H1 (cell line): ENCODE measurements around the gene WIPF3. TPM values are rescaled to one million over a fixed set of nuclear protein-coding genes. Genes with fewer than 3 reads are reported as not detected.

Source experiments
- CTCF ChIA-PET: fragments of 300-600 bp; sonication (Branson Sonifier 250); formaldehyde crosslinking; loops from one replicate; lab custom pipeline; 2021; ENCODE audit not compliant: partially characterized antibody; lab: Charles Lee
- POLR2A ChIA-PET: fragments of 300-600 bp; sonication (Branson Sonifier 250); formaldehyde crosslinking; loops from one replicate; lab custom pipeline; 2021; ENCODE audit warnings: inconsistent platforms; ENCODE audit not compliant: partially characterized antibody; lab: Charles Lee
- DNase-seq, 2 experiments: peaks; one replicate each; pipeline versions ENCODE4 v3.0.0 to v3.0.0-alpha.2; 2010 to 2022; ENCODE audit warnings: low spot score in 2 of 2, low read depth in 1 of 2, mixed read lengths in 1 of 2
- FAIRE-seq: peaks from 2 replicates; lab custom pipeline; 2011; peaks lifted over from hg19 to GRCh38; lab: Jason Lieb, UNC
- H2AFZ ChIP-seq: 2 replicates; pipeline ENCODE4 v1.8.1; 2012; ENCODE audit warnings: low read length, inconsistent platforms
- H2AK5ac ChIP-seq: 2 replicates; pipeline ENCODE4 v1.6.1; 2013; ENCODE audit warnings: low read depth, low read length
- H2BK120ac ChIP-seq: replicated peaks from 2 replicates; pipeline ENCODE3; 2013; ENCODE audit warnings: low read depth, low read length, inconsistent platforms
- H2BK12ac ChIP-seq: 2 replicates; pipeline ENCODE4 v1.6.1; 2013; ENCODE audit warnings: low read depth, low read length
- H2BK15ac ChIP-seq: 2 replicates; pipeline ENCODE4 v1.6.1; 2013; ENCODE audit warnings: low read length
- H2BK20ac ChIP-seq: 2 replicates; pipeline ENCODE4 v1.6.1; 2013; ENCODE audit warnings: low read length
- H2BK5ac ChIP-seq: 2 replicates; pipeline ENCODE4 v1.6.1; 2013; ENCODE audit warnings: low read depth, low read length
- H3K14ac ChIP-seq: 2 replicates; pipeline ENCODE4 v1.6.1; 2013; ENCODE audit warnings: inconsistent platforms; ENCODE audit not compliant: insufficient read length
- H3K18ac ChIP-seq: 2 replicates; pipeline ENCODE4 v1.6.1; 2013; ENCODE audit warnings: low read length; ENCODE audit errors: extremely low read depth
- H3K23ac ChIP-seq: 2 replicates; pipeline ENCODE4 v1.6.1; 2013; ENCODE audit warnings: inconsistent platforms; ENCODE audit not compliant: insufficient read length
- H3K23me2 ChIP-seq: 2 replicates; pipeline ENCODE4 v1.6.1; 2013; ENCODE audit warnings: low read depth, low read length
- H3K27ac ChIP-seq: 2 replicates; pipeline ENCODE4 v1.6.1; 2011; ENCODE audit warnings: low read depth, low read length, inconsistent platforms
- H3K27me3 ChIP-seq, 4 experiments: replicated peaks in 1 of 4; 1 replicate in 1 of 4; 2 replicates in 3 of 4; pipeline versions ENCODE4 v1.6.1 to v1.8.1; 2011 to 2013; ENCODE audit warnings: low read length in 3 of 4, mild to moderate bottlenecking in 3 of 4, inconsistent platforms in 2 of 4, mixed read lengths in 2 of 4, moderate library complexity in 1 of 4; ENCODE audit not compliant: control insufficient read depth in 3 of 4, insufficient read depth in 3 of 4; ENCODE audit errors: extremely low read depth in 1 of 4
- H3K36me3 ChIP-seq, 4 experiments: 2 replicates each; pipeline versions ENCODE4 v1.6.1 to v1.8.1; 2011 to 2013; ENCODE audit warnings: mild to moderate bottlenecking in 4 of 4, low read length in 3 of 4, moderate library complexity in 2 of 4, control low read depth in 1 of 4, inconsistent platforms in 1 of 4; ENCODE audit not compliant: insufficient read depth in 4 of 4, control insufficient read depth in 2 of 4
- H3K4ac ChIP-seq: replicated peaks from 2 replicates; pipeline ENCODE3; 2013; ENCODE audit warnings: low read length, low read depth, mixed read lengths, inconsistent platforms; ENCODE audit not compliant: insufficient read length
- H3K4me1 ChIP-seq, 4 experiments: replicated peaks in 1 of 4; 1 replicate in 1 of 4; 2 replicates in 3 of 4; pipeline versions ENCODE4 v1.6.1 to v1.8.1; 2011 to 2013; ENCODE audit warnings: low read length in 3 of 4, inconsistent platforms in 2 of 4, mixed read lengths in 1 of 4; ENCODE audit not compliant: insufficient read depth in 4 of 4, control insufficient read depth in 3 of 4
- H3K4me2 ChIP-seq, 2 experiments: 2 replicates each; pipeline versions ENCODE4 v1.6.1 to v1.8.1; 2011 to 2013; ENCODE audit warnings: low read depth in 2 of 2, low read length in 2 of 2, control low read depth in 1 of 2, inconsistent platforms in 1 of 2, mild to moderate bottlenecking in 1 of 2; ENCODE audit not compliant: insufficient read depth in 1 of 2
- H3K4me3 ChIP-seq, 4 experiments: fragments of 200-600, 300-600 bp in 1 of 4; sonication (generic), shearing (Covaris generic), sonication (Bioruptor Twin) in 1 of 4; 2 replicates each; pipeline versions ENCODE4 v1.5.1 to v1.8.1; 2011 to 2016; ENCODE audit warnings: low read length in 4 of 4, low read depth in 3 of 4, control low read depth in 2 of 4, inconsistent platforms in 2 of 4, mild to moderate bottlenecking in 2 of 4, mixed read lengths in 1 of 4, moderate library complexity in 1 of 4; ENCODE audit not compliant: insufficient read depth in 2 of 4; ENCODE audit errors: extremely low read depth in 1 of 4
- H3K56ac ChIP-seq: replicated peaks from 2 replicates; pipeline ENCODE3; 2013; ENCODE audit warnings: low read depth, mild to moderate bottlenecking, mixed read lengths, low read length, inconsistent platforms; ENCODE audit not compliant: insufficient read length
- H3K79me1 ChIP-seq: 2 replicates; pipeline ENCODE4 v1.6.1; 2013; ENCODE audit warnings: low read depth, low read length, control low read depth
- H3K79me2 ChIP-seq, 2 experiments: 2 replicates each; pipeline versions ENCODE4 v1.6.1 to v1.8.1; 2012 to 2013; ENCODE audit warnings: low read length in 2 of 2, mild to moderate bottlenecking in 2 of 2, inconsistent platforms in 1 of 2; ENCODE audit not compliant: insufficient read depth in 2 of 2, control insufficient read depth in 1 of 2
- H3K9ac ChIP-seq, 4 experiments: replicated peaks in 1 of 4; 1 replicate in 1 of 4; 2 replicates in 3 of 4; pipeline versions ENCODE4 v1.6.1 to v1.8.1; 2011 to 2013; ENCODE audit warnings: low read depth in 3 of 4, low read length in 3 of 4, control low read depth in 2 of 4, mild to moderate bottlenecking in 2 of 4, moderate library complexity in 2 of 4, inconsistent platforms in 1 of 4; ENCODE audit errors: extremely low read depth in 1 of 4
- H3K9me3 ChIP-seq, 2 experiments: 2 replicates each; pipeline versions ENCODE4 v1.6.1 to v1.8.1; 2012 to 2013; ENCODE audit warnings: mild to moderate bottlenecking in 2 of 2, moderate library complexity in 2 of 2, control low read depth in 1 of 2, inconsistent platforms in 1 of 2, low read depth in 1 of 2, low read length in 1 of 2, mixed read lengths in 1 of 2; ENCODE audit not compliant: insufficient read depth in 2 of 2
- H4K20me1 ChIP-seq, 2 experiments: replicated peaks in 1 of 2; 2 replicates each; pipeline versions ENCODE3 to v1.8.1; 2011 to 2013; ENCODE audit warnings: inconsistent platforms in 2 of 2, low read length in 2 of 2, mild to moderate bottlenecking in 1 of 2; ENCODE audit not compliant: insufficient read depth in 2 of 2, control insufficient read depth in 1 of 2
- H4K5ac ChIP-seq: 2 replicates; pipeline ENCODE4 v1.6.1; 2013; ENCODE audit warnings: low read length, low read depth, mixed read lengths, inconsistent platforms; ENCODE audit not compliant: insufficient read length
- H4K8ac ChIP-seq: 2 replicates; pipeline ENCODE4 v1.8.0; 2013; ENCODE audit warnings: mild to moderate bottlenecking, moderate library complexity, low read length, inconsistent platforms; ENCODE audit not compliant: insufficient read depth; ENCODE audit errors: extremely low read depth
- H4K91ac ChIP-seq: replicated peaks from 2 replicates; pipeline ENCODE3; 2013; ENCODE audit warnings: low read length, mixed read lengths, inconsistent platforms; ENCODE audit not compliant: insufficient read length
- CBX5 ChIP-seq: fragments of 300-800, 300-1000 bp; sonication (generic); IDR thresholded peaks from 2 replicates; pipeline ENCODE4 v1.7.1; 2016; ENCODE audit warnings: antibody characterized with exemption, low read length, low read depth
- HDAC6 ChIP-seq: IDR thresholded peaks from one replicate; pipeline ENCODE4 v1.7.1; 2012; ENCODE audit warnings: low read depth, mild to moderate bottlenecking, inconsistent platforms, low read length, moderate library complexity
- JUN ChIP-seq: IDR thresholded peaks from 2 replicates; pipeline ENCODE4 v1.6.1; 2011; ENCODE audit warnings: low read depth, mild to moderate bottlenecking, improper control_type of control experiment, low read length
- JUND ChIP-seq: IDR thresholded peaks from 2 replicates; pipeline ENCODE4 v1.6.1; 2011; ENCODE audit warnings: mild to moderate bottlenecking, improper control_type of control experiment, low read length
- YY1 ChIP-seq: IDR thresholded peaks from 2 replicates; pipeline ENCODE4 v1.6.1; 2011; ENCODE audit warnings: low read depth, mild to moderate bottlenecking, low read length
- ZNF274 ChIP-seq: IDR thresholded peaks from 2 replicates; pipeline ENCODE4 v1.7.0; 2012; ENCODE audit warnings: low read length, borderline replicate concordance; ENCODE audit errors: extremely low read depth
- WGBS, 2 experiments: shearing (Covaris generic) in 1 of 2; methylation state at CpG; one replicate each; pipeline versions ENCODE4 v1.1.6 to v1.1.7; 2013 to 2015; ENCODE audit warnings: low lambda C conversion rate in 2 of 2, mixed read lengths in 2 of 2, inconsistent platforms in 1 of 2, low coverage in 1 of 2, missing lambda C conversion rate in 1 of 2; ENCODE audit not compliant: insufficient replicate concordance in 2 of 2, insufficient coverage in 1 of 2, insufficient read length in 1 of 2; ENCODE audit errors: extremely low coverage in 1 of 2, missing lambda C conversion rate in 1 of 2; 5-methylcytosine and 5-hydroxymethylcytosine counted together
- polyA plus RNA-seq, 7 experiments: library from polyadenylated mRNA; depleted of rRNA in 3 of 7; stranded (reverse) in 5 of 7; unstranded in 2 of 7; fragments of >200 nt in 5 of 7; fragments of 200-250 nt in 2 of 7; gene quantifications; 1 replicate in 5 of 7; 2 replicates in 1 of 7; 4 replicates in 1 of 7; pipeline versions ENCODE4 v1.2.1 to v1.2.3, GENCODE V29; 2011 to 2013; ENCODE audit warnings: missing spikeins in 2 of 7, mixed read lengths in 2 of 7
- total RNA-seq: library from RNA; stranded (reverse); fragmentation: NEBNext Ultra II Directional; extraction: Animal tissue kit (Norgen Biotek cat#: 25700); gene quantifications from 2 replicates; pipeline ENCODE4 v1.2.1, GENCODE V29; 2021
- TF ChIP-seq, protein P1 (sequence below): IDR thresholded peaks from 2 replicates; pipeline ENCODE4 v1.6.1; 2012; ENCODE audit warnings: low read length, inconsistent platforms

The WIPF3 gene
- total and polyA plus RNA-seq, 2 of the 8 experiments (the other 6 are each of a cell fraction or from before 2014, with no cell fraction given), result 5.0 to 12.1 TPM

DNA sequence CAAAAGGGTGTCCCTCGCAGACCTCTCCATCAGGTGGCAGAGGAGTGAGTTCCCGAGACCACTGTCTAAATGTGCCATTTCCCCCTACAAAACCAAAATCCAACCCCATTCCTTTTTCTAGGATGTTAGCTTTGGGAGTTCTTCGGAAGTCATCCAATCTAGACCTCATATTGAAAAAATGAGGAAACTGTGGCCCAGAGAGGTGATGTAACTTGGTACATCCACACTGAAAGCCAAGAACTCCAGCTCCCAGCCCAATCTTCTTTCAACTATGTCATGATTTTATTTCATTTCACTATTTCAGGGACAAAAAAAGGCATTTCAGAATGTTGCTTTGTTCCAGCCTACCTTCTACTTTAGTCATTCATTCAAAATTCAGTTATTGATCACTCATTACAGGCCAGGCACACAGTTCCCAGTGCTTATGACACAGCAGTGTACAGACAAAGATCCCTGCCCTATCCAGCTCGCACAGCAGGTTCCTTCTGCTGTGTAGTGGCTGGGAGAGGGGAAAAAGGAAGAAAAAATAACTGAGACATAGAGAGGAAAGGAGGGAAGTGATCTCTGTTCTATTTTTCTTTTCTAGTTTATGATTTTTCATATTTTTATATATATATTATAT, 147.5 kb downstream of the WIPF3 start:
- H3K14ac ChIP-seq, result no peak overlapping the region
- ChIA-PET POLR2A (interaction anchor here (1.3 kb wide), 1 partner anchor 10 kb away, joined by 3 read pairs; no protein-coding TSS in a partner anchor), CTCF (interaction anchor here (0.6 to 7.2 kb wide), 12 partner anchors 10 to 206 kb away, joined by 3 to 49 read pairs (median 3); no protein-coding TSS in a partner anchor)
- H3K27me3 ChIP-seq, result no peaks in the 10 kb centered on the region
- no peak overlapping the region for H2AK5ac ChIP-seq
- no peak overlapping the region for H2BK12ac ChIP-seq
- H4K20me1 ChIP-seq, result peaks cover 5% of the 10 kb centered on the region in 2 experiments
- peaks cover 10% of the 10 kb centered on the region for H3K79me1 ChIP-seq
- DNase-seq, result no peak
- H4K5ac ChIP-seq, result no peak overlapping the region
- no peaks in the 10 kb centered on the region for H3K23me2 ChIP-seq
- no peak overlapping the region for H2BK20ac ChIP-seq
- no peak overlapping the region for H2BK120ac ChIP-seq
- H2BK5ac ChIP-seq, result no peak overlapping the region
- no peak overlapping the region for H3K4me3 ChIP-seq
- TF ChIP-seq HDAC6 (no peak), JUN (no peak), JUND (no peak), ZNF274 (no peak), CBX5 (no peak), YY1 (no peak)
- TF ChIP-seq, protein P1, sequence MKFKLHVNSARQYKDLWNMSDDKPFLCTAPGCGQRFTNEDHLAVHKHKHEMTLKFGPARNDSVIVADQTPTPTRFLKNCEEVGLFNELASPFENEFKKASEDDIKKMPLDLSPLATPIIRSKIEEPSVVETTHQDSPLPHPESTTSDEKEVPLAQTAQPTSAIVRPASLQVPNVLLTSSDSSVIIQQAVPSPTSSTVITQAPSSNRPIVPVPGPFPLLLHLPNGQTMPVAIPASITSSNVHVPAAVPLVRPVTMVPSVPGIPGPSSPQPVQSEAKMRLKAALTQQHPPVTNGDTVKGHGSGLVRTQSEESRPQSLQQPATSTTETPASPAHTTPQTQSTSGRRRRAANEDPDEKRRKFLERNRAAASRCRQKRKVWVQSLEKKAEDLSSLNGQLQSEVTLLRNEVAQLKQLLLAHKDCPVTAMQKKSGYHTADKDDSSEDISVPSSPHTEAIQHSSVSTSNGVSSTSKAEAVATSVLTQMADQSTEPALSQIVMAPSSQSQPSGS, result no peak
- H3K27ac ChIP-seq, result no peak overlapping the region
- no peak overlapping the region for H4K8ac ChIP-seq
- H3K23ac ChIP-seq, result no peak overlapping the region
- H3K4ac ChIP-seq, result no peak overlapping the region
- H2AFZ ChIP-seq, result no peak overlapping the region
- H3K18ac ChIP-seq, result no peak overlapping the region
- peaks cover 0 to 5% of the 10 kb centered on the region in 2 experiments; a peak in 1 of 4 replicates for H3K79me2 ChIP-seq
- H2BK15ac ChIP-seq, result no peak overlapping the region
- no peak overlapping the region for H3K9ac ChIP-seq
- no peak overlapping the region for H3K56ac ChIP-seq
- H3K36me3 ChIP-seq, result peaks cover 2 to 27% (median 7%) of the 10 kb centered on the region in 4 experiments; a peak in 6 of 8 replicates
- WGBS, 2 experiments, result 88% methylated on average over 4 of the region's 4 CpGs; no CpG with 5 or more reads in 1 of the 2 experiments
- no peaks in the 10 kb centered on the region for H3K9me3 ChIP-seq
- no peak overlapping the region for H3K4me2 ChIP-seq
- peaks cover 0 to 4% (median 3%) of the 10 kb centered on the region in 4 experiments; a peak in 4 of 7 replicates for H3K4me1 ChIP-seq
- FAIRE-seq, result no peak
- no peak overlapping the region for H4K91ac ChIP-seq
